Gastroesophageal sphincter (tissue), 3 donors: Measurements from ENCODE around the gene NAV2.

Experiments used
- EP300 ChIP-seq: sonication (generic); formaldehyde crosslinking; IDR thresholded peaks from one replicate; pipeline ENCODE4 v1.6.1; 2017; ENCODE audit warnings: antibody characterized with exemption, mild to moderate bottlenecking
- POLR2A ChIP-seq, 2 donors: fragments of 450-650 bp; IDR thresholded peaks; one replicate each; pipeline ENCODE4 v1.6.1; 2017; ENCODE audit warnings: antibody characterized with exemption in 2 of 2, mild to moderate bottlenecking in 2 of 2, moderate library complexity in 1 of 2
- POLR2AphosphoS5 ChIP-seq: sonication (generic); formaldehyde crosslinking; IDR thresholded peaks from one replicate; pipeline ENCODE4 v1.6.1; 2017; ENCODE audit warnings: antibody characterized with exemption
- TF ChIP-seq, protein P1 (sequence below), 4 experiments: fragments of 200-600 bp in 2 of 4; fragments of 450-650 bp in 2 of 4; sonication (generic) in 1 of 4; IDR thresholded peaks; one replicate each; pipeline ENCODE4 v1.5.1; 2017 to 2019; ENCODE audit warnings: antibody characterized with exemption in 4 of 4, mild to moderate bottlenecking in 2 of 4, moderate library complexity in 2 of 4

DNA sequence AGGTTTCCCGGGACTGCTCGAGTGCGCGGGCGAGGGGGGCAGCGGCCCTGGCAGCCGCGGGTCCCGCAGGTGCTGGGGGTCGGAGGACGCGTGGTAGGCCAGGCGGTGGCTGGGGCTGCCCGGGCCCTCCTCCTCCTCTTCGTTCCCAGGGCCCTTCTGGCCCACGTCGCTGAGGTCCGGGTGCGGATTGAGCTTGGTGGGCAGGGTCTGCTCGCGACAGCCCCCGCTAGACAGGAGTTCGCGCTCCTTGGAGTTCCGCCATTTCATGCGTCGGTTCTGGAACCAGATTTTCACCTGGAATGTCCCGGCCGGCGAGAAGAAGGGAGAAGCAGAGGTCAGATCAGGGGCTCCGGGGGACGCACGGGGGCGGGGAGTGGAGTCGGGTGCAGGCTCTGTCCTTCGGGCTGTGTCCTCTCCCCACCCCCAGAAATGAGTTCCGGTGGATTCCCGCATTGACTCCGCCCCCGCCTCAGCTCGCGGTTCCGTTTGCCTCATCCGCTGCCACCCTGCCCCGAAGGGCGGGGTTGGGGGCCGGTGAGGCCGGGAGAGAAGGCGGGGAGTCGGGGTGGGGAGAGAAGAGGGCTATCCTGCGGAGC is 443.7 kb downstream of the NAV2 start:
- TF ChIP-seq, protein P1, sequence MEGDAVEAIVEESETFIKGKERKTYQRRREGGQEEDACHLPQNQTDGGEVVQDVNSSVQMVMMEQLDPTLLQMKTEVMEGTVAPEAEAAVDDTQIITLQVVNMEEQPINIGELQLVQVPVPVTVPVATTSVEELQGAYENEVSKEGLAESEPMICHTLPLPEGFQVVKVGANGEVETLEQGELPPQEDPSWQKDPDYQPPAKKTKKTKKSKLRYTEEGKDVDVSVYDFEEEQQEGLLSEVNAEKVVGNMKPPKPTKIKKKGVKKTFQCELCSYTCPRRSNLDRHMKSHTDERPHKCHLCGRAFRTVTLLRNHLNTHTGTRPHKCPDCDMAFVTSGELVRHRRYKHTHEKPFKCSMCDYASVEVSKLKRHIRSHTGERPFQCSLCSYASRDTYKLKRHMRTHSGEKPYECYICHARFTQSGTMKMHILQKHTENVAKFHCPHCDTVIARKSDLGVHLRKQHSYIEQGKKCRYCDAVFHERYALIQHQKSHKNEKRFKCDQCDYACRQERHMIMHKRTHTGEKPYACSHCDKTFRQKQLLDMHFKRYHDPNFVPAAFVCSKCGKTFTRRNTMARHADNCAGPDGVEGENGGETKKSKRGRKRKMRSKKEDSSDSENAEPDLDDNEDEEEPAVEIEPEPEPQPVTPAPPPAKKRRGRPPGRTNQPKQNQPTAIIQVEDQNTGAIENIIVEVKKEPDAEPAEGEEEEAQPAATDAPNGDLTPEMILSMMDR (IDR thresholded peaks at IDR 0.05), result no peak
- TF ChIP-seq POLR2A (IDR thresholded peaks at IDR 0.05) (no peak), POLR2AphosphoS5 (no peak), EP300 (no peak)
